ENCODE results near the gene IPP. TPM values are rescaled to one million over a fixed set of nuclear protein-coding genes. Genes with fewer than 3 reads are reported as not detected.

IPP gene
- total and polyA plus RNA-seq, 10 donors: 0.96 to 13.4 (median 9.9) TPM

DNA sequence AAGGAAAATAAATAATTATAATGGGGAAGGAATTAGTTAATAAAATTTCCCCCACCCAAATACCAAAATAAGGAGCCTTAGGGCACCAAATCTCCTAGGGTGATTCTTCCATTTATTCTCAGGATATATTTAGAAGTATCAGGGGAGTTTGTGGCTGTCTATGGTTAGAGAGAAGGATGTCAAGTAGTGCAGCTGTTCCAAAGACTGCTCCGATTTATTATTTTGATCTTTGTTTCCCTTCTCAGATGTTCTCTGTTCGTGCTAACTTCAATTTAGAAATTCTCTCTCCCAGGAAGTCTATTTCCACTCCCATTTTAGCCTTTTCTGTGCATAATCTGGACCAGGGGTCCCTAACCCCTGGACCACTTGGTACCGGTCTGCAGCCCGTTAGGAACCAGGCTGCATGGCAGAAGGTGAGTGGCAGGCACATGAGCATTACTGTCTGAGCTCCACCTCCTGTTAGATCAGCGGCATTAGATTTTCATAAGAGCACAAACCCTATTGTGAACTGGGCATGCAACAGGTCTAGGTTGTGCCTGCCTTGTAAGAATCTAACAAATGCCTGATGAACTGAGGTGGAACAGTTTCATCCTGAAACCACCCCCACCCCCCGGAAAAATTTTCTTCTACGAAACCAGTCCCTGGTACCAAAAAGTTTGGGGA is 43.6 kb upstream of the IPP start:
- Histone ChIP-seq H3K4me3 (no peak overlapping the region), H3K27ac (no peak overlapping the region), H3K27me3 (replicated peaks in 1 of 7) (peaks cover 0 to 15% (median 0%) of the 10 kb centered on the region in 7 donors), H3K36me3 (no peaks in the 10 kb centered on the region), H3K4me1 (no peaks in the 10 kb centered on the region), H3K9me3 (no peaks in the 10 kb centered on the region)
- no peak for TF ChIP-seq POLR2AphosphoS5 (IDR thresholded peaks at IDR 0.05)
- no peak for TF ChIP-seq POLR2A (IDR thresholded peaks at IDR 0.05)
- TF ChIP-seq, protein P1, sequence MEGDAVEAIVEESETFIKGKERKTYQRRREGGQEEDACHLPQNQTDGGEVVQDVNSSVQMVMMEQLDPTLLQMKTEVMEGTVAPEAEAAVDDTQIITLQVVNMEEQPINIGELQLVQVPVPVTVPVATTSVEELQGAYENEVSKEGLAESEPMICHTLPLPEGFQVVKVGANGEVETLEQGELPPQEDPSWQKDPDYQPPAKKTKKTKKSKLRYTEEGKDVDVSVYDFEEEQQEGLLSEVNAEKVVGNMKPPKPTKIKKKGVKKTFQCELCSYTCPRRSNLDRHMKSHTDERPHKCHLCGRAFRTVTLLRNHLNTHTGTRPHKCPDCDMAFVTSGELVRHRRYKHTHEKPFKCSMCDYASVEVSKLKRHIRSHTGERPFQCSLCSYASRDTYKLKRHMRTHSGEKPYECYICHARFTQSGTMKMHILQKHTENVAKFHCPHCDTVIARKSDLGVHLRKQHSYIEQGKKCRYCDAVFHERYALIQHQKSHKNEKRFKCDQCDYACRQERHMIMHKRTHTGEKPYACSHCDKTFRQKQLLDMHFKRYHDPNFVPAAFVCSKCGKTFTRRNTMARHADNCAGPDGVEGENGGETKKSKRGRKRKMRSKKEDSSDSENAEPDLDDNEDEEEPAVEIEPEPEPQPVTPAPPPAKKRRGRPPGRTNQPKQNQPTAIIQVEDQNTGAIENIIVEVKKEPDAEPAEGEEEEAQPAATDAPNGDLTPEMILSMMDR (IDR thresholded peaks at IDR 0.05 in 8 of 11, conservative IDR thresholded peaks at IDR 0.05 in 3 of 11): no peak
- no peak for DNase-seq
- 58 to 72% (median 65%) methylated on average over 7 of the region's 7 CpGs for WGBS, 5 donors
- intact Hi-C loops (cut with DNase I; ENCODE audit: low total_unique reads): no loop called here

DNA sequence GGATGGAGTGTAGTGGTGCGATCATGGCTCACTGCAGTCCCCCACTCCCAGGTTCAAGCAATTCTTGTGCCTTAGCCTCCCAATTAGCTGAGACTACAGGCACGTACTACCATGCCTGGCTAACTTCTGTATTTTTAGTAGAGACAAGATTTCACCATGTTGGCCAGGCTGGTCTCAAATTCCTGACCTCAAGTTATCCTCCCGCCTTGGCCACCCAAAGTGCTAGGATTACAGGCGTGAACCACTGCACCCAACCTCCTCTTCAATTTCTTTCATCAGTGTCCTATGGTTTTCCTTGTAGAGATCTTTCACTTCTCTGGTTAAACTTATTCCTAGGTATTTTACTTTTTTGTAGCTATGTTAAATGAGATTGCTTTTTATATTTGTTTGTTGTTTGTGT is 42.3 kb upstream of the IPP start:
- DNase-seq: no peak
- no peaks in the 10 kb centered on the region for H3K9me3 ChIP-seq
- intact Hi-C loops (cut with DNase I; ENCODE audit: low total_unique reads): no loop called here
- H3K27ac ChIP-seq: no peak overlapping the region
- no peaks in the 10 kb centered on the region for H3K36me3 ChIP-seq
- TF ChIP-seq, protein P1 (IDR thresholded peaks at IDR 0.05 in 8 of 11, conservative IDR thresholded peaks at IDR 0.05 in 3 of 11): no peak
- TF ChIP-seq POLR2A (IDR thresholded peaks at IDR 0.05) (no peak), POLR2AphosphoS5 (IDR thresholded peaks at IDR 0.05) (no peak)
- peaks cover 0 to 5% (median 0%) of the 10 kb centered on the region in 6 donors for H3K4me1 ChIP-seq
- 75 to 88% (median 83%) methylated on average over 4 of the region's 4 CpGs for WGBS, 5 donors
- H3K4me3 ChIP-seq: no peak overlapping the region
- peaks cover 0 to 15% (median 0%) of the 10 kb centered on the region in 7 donors for H3K27me3 ChIP-seq (replicated peaks in 1 of 7)

DNA sequence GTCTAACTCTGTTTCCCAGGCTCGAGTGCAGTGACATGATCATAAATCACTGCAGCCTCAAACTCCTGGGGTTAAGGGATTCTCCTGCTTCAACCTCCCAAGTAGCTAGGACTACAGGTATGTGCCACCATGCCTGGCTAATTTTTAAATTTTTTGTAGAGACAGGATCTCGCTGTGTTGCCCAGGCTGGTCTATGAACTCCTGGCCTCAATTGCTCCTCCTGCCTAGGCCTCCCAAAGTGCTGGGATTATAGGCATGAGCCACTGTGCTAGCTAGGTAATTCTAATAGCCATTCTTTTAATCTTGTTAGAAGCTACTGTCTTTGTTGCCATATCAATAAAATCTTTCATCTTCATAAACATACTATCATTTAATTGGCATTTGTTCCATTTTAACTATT is 39.1 kb upstream of the IPP start:
- H3K27me3 ChIP-seq (replicated peaks in 1 of 7): peaks cover 0 to 3% (median 0%) of the 10 kb centered on the region in 7 donors
- TF ChIP-seq POLR2A (IDR thresholded peaks at IDR 0.05) (no peak), POLR2AphosphoS5 (IDR thresholded peaks at IDR 0.05) (no peak)
- TF ChIP-seq, protein P1 (IDR thresholded peaks at IDR 0.05 in 8 of 11, conservative IDR thresholded peaks at IDR 0.05 in 3 of 11): no peak
- H3K4me1 ChIP-seq: peaks cover 0 to 20% (median 4%) of the 10 kb centered on the region in 6 donors
- H3K36me3 ChIP-seq: no peaks in the 10 kb centered on the region
- intact Hi-C loops (cut with DNase I; ENCODE audit: low total_unique reads): no loop called here
- WGBS, 5 donors: 70 to 76% (median 73%) methylated on average over 2 of the region's 2 CpGs
- no peak overlapping the region for H3K4me3 ChIP-seq
- no peaks in the 10 kb centered on the region for H3K9me3 ChIP-seq
- DNase-seq: no peak
- no peak overlapping the region for H3K27ac ChIP-seq

DNA sequence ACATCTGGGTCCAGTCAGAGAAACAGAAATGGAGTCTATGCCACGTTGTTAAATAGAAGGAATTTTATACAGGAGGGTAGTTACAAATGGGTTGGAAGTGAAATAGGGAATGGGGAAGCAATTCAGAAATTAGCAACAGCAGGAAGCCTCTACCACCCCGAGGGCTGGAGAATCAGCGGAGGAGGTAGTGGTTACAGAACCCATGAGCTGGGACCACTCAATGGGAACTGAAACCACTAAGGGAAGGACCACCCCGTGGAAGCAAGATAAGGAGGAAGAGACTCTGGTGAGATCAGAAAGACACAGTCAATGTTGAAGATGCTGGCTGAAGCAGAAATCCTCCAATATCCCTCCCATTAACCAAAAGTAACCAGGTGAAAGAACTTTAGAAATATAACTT is 37.5 kb upstream of the IPP start:
- TF ChIP-seq POLR2AphosphoS5 (IDR thresholded peaks at IDR 0.05): no peak
- TF ChIP-seq, protein P1 (IDR thresholded peaks at IDR 0.05 in 8 of 11, conservative IDR thresholded peaks at IDR 0.05 in 3 of 11): no peak
- TF ChIP-seq POLR2A (IDR thresholded peaks at IDR 0.05): no peak
- no peak for DNase-seq

More for the DNA sequence above, 37.5 kb upstream of the IPP start:
- no peaks in the 10 kb centered on the region for H3K36me3 ChIP-seq
- no peaks in the 10 kb centered on the region for H3K27me3 ChIP-seq (replicated peaks in 1 of 7)
- no peak overlapping the region for H3K4me3 ChIP-seq
- WGBS, 5 donors: 26 to 55% (median 46%) methylated on average over 4 of the region's 4 CpGs
- peaks cover 0 to 20% (median 4%) of the 10 kb centered on the region in 6 donors for H3K4me1 ChIP-seq
- no peaks in the 10 kb centered on the region for H3K9me3 ChIP-seq
- intact Hi-C loops (cut with DNase I; ENCODE audit: low total_unique reads): no loop called here
- H3K27ac ChIP-seq: no peak overlapping the region
